Myocyte (in vitro differentiated cells): ENCODE data around the gene S100A4. TPM values are rescaled to one million over a fixed set of nuclear protein-coding genes. Genes with fewer than 3 reads are reported as not detected.
"Not testable (repeated sequence)": the region's sequence is repeated elsewhere in the genome, so short reads cannot be mapped to it uniquely, and the experiment has no call there.

Source experiments
- DNase-seq: peaks from one replicate; pipeline ENCODE4 v3.0.0-alpha.2; 2012; ENCODE audit warnings: low read depth
- total RNA-seq: library from RNA; depleted of rRNA; stranded (reverse); fragments of >200 nt; gene quantifications from 2 replicates; pipeline ENCODE4 v1.2.3, GENCODE V29; 2014

S100A4 gene
- total RNA-seq, 1 donor from 2014 or later: 757 TPM

DNA sequence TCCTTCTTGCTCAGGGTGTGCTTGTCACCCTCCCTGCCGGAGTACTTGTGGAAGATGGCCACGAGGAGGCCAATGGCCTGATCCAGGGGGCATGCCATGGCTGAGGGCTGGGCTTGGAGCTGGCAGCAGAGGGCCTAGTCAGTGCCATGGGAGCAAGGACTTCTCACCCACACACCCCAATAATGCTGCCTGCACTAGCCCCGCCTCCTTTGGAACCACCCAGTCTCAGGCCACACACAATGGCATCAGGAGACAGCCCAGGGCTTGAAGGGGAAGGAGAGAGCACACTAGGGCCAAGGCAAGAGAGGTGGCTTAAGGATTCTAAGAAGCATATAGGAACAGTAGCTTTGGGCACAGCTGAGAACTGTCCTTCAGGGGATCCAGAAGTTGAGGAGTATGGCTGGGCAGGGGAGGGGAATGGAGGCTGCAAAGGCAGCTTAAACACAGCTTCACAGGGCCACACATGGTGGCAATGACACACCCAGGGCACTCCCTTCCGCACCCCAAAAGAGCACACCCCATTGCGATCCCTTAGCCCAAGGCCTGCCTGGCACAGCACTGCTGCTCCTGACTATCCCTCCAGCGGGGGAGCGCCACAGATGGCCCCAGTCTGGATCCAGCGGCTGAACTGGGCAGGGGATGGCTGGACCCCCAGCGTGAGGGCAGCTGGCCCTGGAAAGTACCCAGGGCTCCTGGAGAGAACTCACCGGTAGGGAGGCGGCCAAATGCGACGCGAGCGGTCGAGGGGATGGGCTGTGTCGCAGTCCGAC, 10.2 kb downstream of the S100A4 start, which contains the start of gene S100A6:
Gene S100A6, minus strand, starts transcription at position 750 of the 770 bp plus-strand sequence. Its CDS starts 652 bp downstream, at position 98.
- DNase-seq: peak; percentile 83

DNA sequence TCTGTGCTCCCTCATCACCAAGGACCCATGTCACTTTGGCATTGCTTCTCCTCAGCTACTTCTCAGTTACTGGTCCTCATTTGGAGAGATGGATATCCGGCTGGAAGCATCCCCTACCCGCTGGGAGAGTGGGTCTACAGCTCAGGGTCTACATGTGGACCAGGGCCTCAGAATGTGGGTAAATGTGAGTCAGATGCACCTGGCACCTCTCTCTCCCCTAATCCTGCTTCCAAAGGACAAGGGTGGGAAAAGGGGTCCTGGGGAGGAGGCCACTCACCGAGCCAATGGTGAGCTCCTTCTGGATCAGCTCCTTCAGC, 10.7 kb downstream of the S100A4 start:
- DNase-seq: peak; percentile 45

DNA sequence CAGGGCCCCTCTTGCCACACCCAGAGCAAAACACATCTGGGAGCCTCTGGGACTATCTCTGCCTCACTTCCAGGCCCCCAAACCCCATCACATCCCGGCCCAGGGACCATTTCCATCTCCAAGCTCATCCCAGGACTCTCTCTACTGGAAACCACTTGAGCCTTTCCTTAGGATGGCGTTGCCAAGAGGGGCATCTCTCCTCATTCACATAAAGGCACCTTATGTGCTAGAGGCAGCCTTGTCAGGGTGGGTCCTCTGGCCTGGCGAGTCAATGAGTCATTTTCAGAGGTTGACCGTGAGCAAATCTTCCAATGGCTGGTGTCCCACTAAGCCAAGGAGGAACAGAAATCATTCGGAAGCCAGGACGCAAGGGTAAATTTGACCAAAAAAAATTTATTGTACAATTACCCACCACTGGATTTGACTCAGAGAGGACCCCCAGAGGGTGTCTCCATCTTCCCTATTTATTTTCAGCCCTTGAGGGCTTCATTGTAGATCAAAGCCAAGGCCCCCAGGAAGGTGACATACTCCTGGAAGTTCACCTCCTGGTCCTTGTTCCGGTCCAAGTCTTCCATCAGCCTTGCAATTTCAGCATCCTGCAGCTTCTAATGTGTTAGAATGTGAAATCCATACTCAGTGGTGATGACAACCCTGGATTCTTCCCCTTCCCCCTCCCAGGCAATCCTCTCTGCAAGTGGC, 11.2 kb downstream of the S100A4 start:
- DNase-seq: peak; percentile 59

DNA sequence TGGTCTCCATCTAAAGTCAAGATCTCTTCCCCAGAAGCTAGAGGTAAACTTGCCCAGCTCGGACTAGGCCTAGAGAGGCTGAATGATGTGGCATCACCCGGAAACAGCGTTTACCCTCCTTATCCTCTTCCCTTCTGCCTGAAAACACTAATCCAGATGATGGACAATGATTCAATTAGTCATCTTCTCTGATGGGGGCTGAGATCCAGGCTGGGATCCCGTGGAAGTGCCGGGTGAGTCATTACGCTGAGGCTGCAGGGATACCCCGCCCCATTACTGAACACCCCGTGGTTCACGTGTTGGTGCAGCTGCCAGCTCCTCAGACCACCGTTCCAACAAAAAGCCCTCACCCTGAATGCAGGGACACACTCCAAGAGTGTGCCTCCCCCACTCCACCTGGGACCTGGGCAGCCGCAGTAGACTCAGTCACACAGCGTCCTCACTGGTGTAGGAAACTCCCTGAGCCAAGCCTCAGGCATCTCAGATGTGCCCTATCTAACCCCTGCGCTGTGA, 11.9 kb downstream of the S100A4 start:
- peak; percentile 96 for DNase-seq

DNA sequence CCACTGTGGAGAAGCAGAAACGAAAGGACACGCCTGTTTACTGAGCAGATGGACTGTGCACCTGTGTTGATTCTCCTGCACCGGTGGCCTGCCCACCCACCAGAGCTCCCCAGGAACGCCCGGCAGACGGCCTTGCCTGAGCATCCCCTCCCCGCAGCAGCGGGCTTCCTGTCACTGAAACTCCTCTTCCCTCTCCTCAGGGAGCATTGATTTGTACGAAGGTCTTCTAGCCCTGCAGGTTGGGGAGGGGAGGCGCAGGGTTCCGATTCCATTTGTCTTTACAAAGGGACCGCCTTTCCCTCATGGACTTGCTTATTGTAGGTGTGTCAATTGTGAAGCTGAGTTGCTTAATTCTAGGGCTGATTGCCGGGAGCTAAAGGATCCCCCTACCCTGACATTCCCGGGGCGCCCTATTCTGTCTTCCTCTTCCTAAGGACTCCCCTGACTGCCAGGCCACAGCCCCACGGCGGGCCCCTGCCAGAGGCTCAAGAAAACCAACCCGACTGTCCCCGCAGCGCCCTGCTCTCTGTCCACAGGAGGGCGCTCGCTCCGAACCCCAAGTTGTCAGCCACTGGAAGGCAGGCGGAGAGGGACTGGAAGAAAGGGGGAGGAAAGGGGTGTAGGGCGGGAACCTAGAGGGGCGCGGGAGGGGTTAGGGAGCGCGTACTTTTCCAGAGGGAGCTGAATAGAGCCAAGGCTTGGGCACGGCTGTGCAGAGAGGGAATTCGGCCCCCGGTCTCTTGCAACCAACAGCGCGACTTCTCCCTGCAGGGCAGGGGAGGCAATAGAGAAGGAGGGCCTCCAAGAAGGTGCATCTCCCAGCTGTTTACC, 12.6 kb downstream of the S100A4 start:
- DNase-seq: peak; percentile 95

DNA sequence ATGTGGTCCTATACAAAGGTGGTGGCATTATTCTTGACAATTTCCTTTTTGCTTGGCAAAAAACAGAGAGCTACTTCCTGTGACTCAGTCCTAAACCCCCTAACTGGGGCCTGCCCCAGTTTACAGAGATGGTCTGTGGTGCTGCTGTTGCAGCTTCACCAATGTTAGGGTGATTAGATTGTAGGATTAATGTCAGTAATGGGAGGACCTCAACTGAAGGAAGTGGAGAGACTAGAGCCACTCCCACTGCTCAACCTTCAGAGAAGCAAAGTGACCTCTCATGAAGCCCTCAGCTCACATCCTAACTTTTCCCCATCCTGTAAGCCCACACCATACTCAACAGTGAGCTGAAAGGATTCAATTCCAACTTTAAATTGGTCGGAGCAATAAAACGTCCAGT, 13.4 kb downstream of the S100A4 start:
- no peak for DNase-seq

DNA sequence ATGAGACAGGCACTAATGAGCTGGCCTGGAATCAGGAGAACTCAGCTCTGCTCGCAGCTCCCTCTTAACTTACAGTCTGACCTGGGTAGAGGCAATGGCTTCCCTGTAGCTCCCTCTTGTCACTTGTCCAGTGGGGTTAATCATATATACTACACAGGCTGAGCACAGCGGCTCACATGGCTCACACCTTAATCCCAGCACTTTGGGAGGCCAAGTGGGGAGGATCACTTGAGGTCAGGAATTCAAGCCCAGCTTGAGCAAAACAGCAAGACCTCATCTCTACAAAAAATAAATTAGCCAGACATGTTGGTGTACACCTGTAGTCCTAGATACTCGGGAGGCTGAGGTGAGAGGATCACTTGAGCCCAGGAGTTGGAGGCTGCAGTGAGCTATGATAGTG, 14.0 kb downstream of the S100A4 start:
- DNase-seq: no peak

DNA sequence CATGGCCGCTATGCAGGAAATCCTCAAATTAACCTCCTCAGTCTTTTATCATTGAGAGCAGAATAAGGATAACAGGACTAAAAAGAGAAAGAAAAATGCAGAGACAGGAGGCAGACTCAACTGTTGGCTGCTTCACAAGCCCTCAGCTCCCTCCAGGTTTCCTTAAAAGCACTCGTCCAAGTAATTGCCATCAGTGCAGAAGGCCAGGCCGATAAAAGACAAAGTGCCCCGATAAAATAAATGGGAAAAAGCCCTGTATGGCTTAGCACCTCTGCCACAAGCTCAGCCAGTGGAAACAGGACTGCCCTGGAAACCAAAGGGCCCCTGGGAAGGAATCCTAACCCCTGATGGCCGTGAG, 17.9 kb downstream of the S100A4 start:
- DNase-seq: no peak

DNA sequence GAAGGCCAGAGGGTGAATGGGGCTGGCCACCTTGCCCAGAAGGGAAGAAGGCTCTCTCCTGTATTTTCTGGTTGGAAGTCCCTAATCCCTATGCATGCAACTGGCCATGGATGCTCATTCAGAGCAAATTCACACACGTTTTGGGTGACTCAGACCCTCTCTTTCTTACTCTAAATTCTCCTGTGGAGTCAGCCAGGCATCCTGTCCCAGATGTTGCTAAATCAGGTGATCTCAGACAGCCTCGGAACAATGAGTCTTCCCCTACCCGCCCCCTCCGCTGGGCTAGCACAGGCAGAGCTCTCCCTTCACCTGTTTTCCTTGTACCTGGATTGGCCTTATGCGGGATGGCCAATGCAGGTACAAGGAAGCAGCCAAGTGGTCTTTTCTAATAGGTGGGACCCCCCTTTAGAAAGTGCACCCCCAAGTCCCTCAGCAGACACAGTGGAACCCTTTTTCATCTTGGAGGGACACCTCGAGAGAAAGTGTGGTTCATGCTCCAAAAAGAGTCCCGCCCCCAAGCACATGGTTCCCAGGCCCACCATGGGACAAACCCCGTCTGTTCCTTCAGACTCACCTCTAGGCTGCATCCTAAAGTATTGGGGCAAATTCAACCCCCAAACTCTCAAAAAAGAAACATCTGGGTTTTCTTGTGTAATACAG, 18.5 kb downstream of the S100A4 start:
- DNase-seq: no peak

DNA sequence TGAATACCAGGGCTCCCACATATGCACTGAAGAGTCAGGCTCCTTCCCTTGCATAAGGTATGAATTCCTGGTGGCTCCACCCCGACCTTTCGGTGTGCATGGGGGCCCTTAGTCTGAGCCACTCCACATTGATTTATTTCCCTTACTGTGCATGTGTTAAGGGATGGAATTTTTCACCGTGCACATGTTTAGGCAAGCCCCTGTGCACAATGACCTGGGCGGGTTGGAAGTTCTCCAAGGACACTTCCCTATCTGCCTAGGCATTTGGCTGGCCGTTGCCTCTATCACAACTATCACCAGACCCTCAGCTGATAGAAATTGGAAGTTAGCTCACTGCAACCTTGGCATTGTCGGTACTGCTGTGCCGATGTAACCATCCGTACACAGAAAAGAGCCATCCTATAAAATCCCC, 19.5 kb downstream of the S100A4 start:
- DNase-seq: no peak

DNA sequence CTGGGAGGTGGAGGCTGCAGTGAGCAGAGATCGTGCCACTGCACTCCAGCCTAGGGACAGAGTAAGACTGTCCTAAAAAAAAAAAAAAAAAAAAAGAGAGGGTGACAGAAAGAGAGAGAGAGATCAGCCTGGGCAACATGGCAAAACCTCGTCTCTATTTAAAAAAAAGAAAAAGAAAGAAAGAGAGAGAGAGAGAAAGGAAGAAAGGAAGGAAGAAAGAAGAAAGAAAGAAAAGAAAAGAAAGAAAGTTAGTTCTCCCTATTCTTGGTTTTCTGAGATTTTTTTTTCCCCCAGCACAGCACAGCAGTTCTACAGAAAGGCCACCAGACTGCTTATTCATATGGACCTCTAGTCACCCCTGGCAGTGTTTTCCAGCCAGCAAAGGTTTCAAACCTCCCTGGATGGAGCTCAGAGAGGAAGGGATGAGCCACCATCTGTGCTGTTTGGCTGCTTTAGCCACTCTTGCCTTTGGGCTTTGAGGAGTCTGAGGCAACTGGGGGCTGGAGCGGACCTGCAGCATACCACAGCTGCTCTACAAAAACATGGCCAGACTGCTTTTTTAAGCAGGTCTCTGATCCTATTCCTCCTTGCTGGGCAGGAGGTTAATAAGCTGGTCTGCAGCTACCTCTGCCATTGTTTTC, 20.4 kb downstream of the S100A4 start:
- no peak for DNase-seq

DNA sequence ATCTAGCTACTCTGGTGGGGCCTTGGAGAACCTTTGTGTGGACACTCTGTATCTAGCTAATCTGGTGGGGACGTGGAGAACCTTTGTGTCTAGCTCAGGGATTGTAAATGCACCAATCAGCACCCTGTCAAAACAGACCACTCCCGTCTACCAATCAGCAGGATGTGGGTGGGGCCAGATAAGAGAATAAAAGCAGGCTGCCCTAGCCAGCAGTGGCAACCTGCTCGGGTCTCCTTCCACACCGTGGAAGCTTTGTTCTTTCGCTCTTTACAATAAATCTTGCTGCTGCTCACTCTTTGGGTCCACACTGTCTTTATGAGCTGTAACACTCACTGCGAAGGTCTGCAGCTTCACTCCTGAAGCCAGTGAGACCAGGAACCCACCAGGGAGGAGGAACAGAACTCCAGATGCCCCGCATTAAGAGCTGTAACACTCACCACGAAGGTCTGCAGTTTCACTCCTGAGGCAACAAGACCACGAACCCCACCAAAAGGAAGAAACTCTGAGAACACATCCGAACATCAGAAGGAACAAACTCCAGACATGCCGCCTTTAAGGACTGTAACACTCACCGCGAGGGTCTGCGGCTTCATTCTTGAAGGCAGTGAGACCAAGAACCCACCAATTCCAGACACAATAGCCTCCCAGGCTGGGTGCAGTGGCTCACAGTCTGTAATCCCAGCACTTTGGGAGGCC, 23.1 kb downstream of the S100A4 start:
- DNase-seq: not testable (repeated sequence)

DNA sequence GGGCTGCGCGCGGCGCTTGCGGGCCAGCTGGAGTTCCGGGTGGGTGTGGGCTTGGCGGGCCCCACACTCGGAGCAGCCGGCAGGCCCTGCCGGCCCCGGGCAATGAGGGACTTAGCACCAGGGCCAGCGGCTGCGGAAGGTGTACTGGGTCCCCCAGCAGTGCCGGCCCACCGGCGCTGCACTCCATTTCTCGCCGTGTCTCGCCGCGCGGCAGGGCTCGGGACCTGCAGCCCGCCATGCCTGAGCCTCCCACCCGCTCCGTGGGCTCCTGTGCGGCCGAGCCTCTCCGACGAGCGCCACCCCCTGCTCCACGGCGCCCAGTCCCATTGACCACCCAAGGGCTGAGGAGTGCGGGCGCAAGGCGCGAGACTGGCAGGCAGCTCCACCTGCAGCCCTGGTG, 23.8 kb downstream of the S100A4 start:
- DNase-seq: not testable (repeated sequence)

DNA sequence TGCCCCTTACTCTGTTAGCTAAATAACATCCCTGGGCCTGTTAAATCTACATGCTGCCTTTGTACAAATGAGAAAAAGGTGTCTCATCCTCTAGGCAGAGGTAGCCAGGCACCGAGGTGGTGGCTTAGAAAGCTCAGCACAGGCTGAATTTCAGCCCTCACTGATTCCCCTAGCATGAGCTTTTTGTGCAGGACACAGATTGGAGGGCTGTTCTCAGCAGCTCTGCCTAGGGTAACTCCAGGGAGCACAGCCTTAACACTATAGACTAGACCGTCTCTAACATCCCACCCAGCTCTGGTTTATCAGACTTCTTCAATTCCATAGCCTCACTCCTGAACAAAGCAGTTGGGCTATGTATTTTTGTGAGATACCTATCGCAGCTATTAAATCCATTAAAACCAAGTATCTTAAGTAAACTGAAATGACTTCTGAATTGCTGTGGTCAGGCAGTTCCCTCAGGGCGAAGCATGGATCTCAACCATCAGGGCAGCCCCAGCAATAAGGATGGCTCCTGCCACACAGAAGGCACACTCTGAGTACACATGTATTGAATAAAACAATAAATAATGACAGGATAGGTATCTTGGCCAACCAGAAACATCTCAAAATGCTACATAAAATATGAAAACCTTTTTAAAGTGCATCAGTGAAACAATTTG, 24.7 kb downstream of the S100A4 start:
- no peak for DNase-seq

DNA sequence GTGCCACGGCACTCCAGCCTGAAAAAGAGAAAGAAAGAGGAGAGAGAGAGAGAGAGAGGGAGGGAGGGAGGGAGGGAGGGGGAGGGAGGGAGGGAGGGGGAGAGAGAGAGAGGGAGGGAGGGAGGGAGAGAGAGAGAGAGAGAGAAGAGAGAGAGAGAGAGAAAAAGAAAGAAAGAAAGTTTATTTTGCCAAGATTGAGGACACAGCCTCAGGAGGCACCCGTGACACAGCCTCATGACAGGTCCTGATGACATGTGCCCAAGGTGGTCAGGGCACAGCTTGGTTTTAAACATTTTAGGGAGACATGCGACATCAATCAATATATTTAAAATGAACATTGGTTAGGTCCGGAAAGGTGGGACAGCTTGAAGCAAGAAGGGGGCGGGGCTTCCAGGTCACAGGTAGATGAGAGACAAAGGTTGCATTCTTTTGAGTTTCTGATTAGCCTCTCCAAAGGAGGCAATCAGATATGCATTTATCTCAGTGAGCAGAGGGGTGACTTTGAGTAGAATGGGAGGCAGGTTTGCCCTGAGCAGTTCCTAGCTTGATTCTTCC, 25.4 kb downstream of the S100A4 start:
- DNase-seq: not testable (repeated sequence)

DNA sequence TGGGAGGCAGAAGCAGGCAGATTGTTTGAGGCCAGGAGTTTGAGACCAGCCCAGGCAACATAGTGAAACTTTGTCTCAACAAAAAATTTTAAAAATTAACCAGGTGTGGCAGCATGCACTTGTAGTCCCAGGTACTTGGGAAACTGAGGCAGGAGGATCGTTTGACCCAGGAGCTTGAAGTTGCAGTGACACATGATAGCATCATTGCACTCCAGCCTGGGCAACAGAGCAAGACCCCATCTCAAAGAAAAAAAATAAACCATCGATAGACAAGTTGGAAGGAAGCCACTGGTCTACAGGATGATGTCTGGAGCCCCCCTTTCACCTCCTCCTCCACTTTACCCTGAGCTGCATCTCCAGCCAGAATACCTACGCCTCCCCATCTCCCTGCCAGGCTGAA, 26.4 kb downstream of the S100A4 start:
- DNase-seq: no peak

DNA sequence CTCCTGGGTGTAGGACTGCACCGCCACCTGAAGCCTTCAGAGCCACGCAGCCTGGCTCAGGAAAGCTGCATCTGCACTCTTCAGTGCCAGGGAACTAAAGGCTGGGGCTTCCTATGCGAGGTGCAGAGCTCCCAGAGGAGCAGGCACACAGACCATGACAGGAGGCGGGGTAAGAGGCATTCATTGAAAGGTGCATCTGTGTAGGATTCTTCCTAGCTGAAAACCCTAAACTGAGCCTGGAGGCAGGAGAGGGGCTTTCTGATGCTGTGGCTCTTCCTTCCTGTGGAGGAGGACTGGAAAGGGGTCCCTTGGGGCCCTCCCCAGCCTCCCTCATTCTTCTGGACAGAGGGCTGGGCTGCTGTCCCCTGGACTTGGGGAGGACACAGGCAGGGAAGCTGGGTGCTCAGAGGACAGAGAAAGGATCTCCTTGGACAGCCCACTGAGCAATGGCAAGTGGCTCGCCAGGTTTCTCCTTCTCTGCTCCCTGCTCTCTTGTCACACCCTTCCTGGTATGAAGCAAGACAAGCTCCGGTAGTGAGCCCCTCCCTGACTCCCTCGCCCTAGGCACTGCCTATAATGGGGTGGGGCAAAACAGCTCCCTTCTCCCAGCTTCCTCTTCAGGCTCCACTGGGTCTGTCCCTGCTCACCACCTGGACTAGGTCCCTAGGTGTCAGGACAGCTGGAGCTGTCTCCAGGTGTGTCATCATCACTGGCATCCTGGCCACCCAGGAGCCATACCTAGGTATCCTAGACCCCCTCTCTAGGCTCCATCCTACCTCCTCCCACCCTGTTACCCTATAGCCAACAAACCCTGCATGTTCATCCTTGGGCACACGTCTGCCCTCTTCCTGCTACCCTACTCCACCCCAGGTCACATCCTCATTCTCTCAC, 29.9 kb downstream of the S100A4 start:
- DNase-seq: no peak

DNA sequence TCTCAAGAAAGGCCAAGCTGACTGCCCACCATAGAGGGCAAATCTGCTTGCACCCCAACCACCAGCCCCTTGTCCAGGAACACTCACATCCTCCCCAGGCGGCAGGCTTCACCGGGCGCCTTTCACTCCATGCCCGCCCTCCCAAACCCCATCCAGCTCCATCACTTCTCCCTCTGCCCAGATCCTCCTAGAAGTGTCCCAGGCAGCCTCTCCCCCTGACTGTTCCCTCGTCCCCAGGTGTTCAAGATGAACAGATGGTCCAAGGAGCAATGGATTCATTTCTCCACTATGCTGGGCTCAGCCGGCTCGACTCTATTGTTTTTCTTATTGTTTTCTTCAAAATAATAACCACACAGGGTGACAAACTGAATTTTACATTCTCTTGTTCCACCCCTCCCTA, 31.9 kb downstream of the S100A4 start:
- DNase-seq: no peak
